Heart right ventricle (tissue), 16 donors: ENCODE data around the gene ATG4A. TPM values are rescaled to one million over a fixed set of nuclear protein-coding genes. Genes with fewer than 3 reads are reported as not detected.

Source experiments
- ATAC-seq, 8 donors: fragments of 200-7000 bp; cut with Tn5 transposase; one replicate each; pipeline ENCODE4 v1.9.1; 2020; ENCODE audit warnings: mild to moderate bottlenecking in 8 of 8, moderate library complexity in 8 of 8, moderate number of reproducible peaks in 1 of 8
- DNase-seq, 2 donors: peaks; one replicate each; pipeline ENCODE4 v3.0.0-alpha.2; 2020
- H3K27ac ChIP-seq, 10 donors: fragments of 200-600 bp; sonication (generic) in 2 of 10; one replicate each; pipeline versions ENCODE4 v1.5.0 to v1.8.0; 2020 to 2022; ENCODE audit warnings: mild to moderate bottlenecking in 3 of 10
- H3K27me3 ChIP-seq, 7 donors: fragments of 200-600 bp; one replicate each; pipeline ENCODE4 v1.8.0; 2021 to 2022; ENCODE audit warnings: mild to moderate bottlenecking in 2 of 7
- H3K36me3 ChIP-seq, 9 donors: fragments of 200-600 bp; sonication (generic) in 1 of 9; one replicate each; pipeline versions ENCODE4 v1.5.0 to v1.8.0; 2020 to 2022; ENCODE audit warnings: mild to moderate bottlenecking in 2 of 9
- H3K4me1 ChIP-seq, 9 donors: fragments of 200-600 bp; sonication (generic) in 1 of 9; one replicate each; pipeline versions ENCODE4 v1.5.0 to v1.8.0; 2020 to 2022; ENCODE audit warnings: mild to moderate bottlenecking in 4 of 9
- H3K4me3 ChIP-seq, 10 donors: fragments of 200-600 bp; sonication (generic) in 2 of 10; one replicate each; pipeline versions ENCODE4 v1.5.0 to v1.8.0; 2020 to 2022; ENCODE audit warnings: mild to moderate bottlenecking in 7 of 10, moderate library complexity in 2 of 10
- H3K9me3 ChIP-seq, 11 donors: fragments of 200-600 bp in 10 of 11; sonication (generic) in 2 of 11; one replicate each; pipeline versions ENCODE4 v1.5.0 to v1.8.0; 2013 to 2022; ENCODE audit warnings: mild to moderate bottlenecking in 2 of 11, control low read depth in 1 of 11, moderate library complexity in 1 of 11
- CTCF ChIP-seq, 9 donors: fragments of 200-600 bp; sonication (generic) in 2 of 9; IDR thresholded peaks; one replicate each; pipeline versions ENCODE4 v1.5.0 to v1.8.0; 2021 to 2022; ENCODE audit warnings: antibody characterized with exemption in 9 of 9, mild to moderate bottlenecking in 5 of 9, moderate library complexity in 1 of 9
- WGBS, 2 donors: extraction: QIAGEN DNeasy Blood & Tissue Kit; methylation state at CpG; one replicate each; pipeline ENCODE4 v1.1.7; 2013; ENCODE audit warnings: inconsistent platforms in 1 of 2; 5-methylcytosine and 5-hydroxymethylcytosine counted together
- intact Hi-C, 10 donors: fragments of 100-400 bp; cut with DNase I; formaldehyde crosslinking; loops; one replicate each; pipeline versions ENCODE4 v1.11.1 to v1.14.2; 2022
- polyA plus RNA-seq, 2 donors: library from polyadenylated mRNA; stranded (reverse); fragments of 200-250 nt; gene quantifications; one replicate each; pipeline ENCODE4 v1.2.3, GENCODE V29; 2013
- total RNA-seq, 10 donors: library from RNA; stranded (reverse); fragmentation: NEBNext Ultra II Directional in 3 of 10; extraction: Animal tissue kit (Norgen Biotek cat#: 25700) in 3 of 10; gene quantifications; one replicate each; pipeline versions ENCODE4 v1.2.1 to v1.2.4, GENCODE V29; 2021 to 2023
- donor health status: Arrhythmogenic right ventricular cardiomyopathy.
- donor health status: ischemic (EF 13 %, LVEDD 7.1; RV severe dilation, severe dysfunction).
- donor health status: healthy with polysubstance abuse.
- donor health status: DM: no; HTN: yes; CAD: no.
- donor health status: DM: no; HTN: no; CAD: no.
- donor health status: ischemic (EF 25% LVEDD 6.9; RV normal size, moderate dysfunction).
- donor health status: ischemic (EF 25% LVEDD 5.7; RV mildly dilated, moderate dysfunction).
- donor health status: healthy.
- donor health status: DM: yes; HTN: yes; CAD: no.
- donor health status: Ischemic cardiomyopathy.
- donor health status: ischemic (EF 35%, LVEDD 5.7; RV mildly dilated, moderate dysfunction).
- donor health status: nonischemic (EF 11% LVEDD 7.7; RV severe dilation, severe dysfunction).
- donor health status: DM: yes; HTN: yes; CAD: no.
- donor health status: PGD.
- donor health status: ischemic (EF 29% LVEDD 5.4; RV normal size, mild dysfunction).
- donor health status: nonischemic (EF 23%, LVEDD 6.1; RV moderate dilation, normal function).

ATG4A gene
- total and polyA plus RNA-seq, 12 donors = 13.1 to 20.5 (median 17.1) TPM

GRCh38 chrX:108178143-108178498, 86.5 kb downstream of the ATG4A start:
- 82 to 86% methylated on average over 7 of the region's 7 CpGs for WGBS, 2 donors
- no peak overlapping the region for H3K27ac ChIP-seq
- H3K4me3 ChIP-seq = no peak overlapping the region
- intact Hi-C loops = no loop called here
- no peaks in the 10 kb centered on the region for H3K4me1 ChIP-seq
- no peak for ATAC-seq
- no peaks in the 10 kb centered on the region for H3K36me3 ChIP-seq
- no peaks in the 10 kb centered on the region for H3K9me3 ChIP-seq
- TF ChIP-seq CTCF (IDR thresholded peaks at IDR 0.05) = no peak
- H3K27me3 ChIP-seq = peaks cover 0 to 38% (median 0%) of the 10 kb centered on the region in 7 donors
- no peak for DNase-seq

GRCh38 chrX:108186811-108187210, 95.2 kb downstream of the ATG4A start:
- H3K27ac ChIP-seq = no peak overlapping the region
- no peaks in the 10 kb centered on the region for H3K9me3 ChIP-seq
- WGBS, 2 donors = 66 to 71% methylated on average over 4 of the region's 4 CpGs
- no peak overlapping the region for H3K4me3 ChIP-seq
- no peaks in the 10 kb centered on the region for H3K36me3 ChIP-seq
- intact Hi-C loops = no loop called here
- TF ChIP-seq CTCF (IDR thresholded peaks at IDR 0.05) = no peak
- no peak for DNase-seq
- ATAC-seq = no peak
- H3K27me3 ChIP-seq = peaks cover 0 to 48% (median 0%) of the 10 kb centered on the region in 7 donors
- H3K4me1 ChIP-seq = no peaks in the 10 kb centered on the region

- Histone ChIP-seq H3K36me3 (no peaks in the 10 kb centered on the region), H3K27me3 (peaks cover 0 to 66% (median 0%) of the 10 kb centered on the region in 7 donors), H3K27ac (no peak overlapping the region), H3K4me3 (no peak overlapping the region), H3K9me3 (no peaks in the 10 kb centered on the region), H3K4me1 (no peaks in the 10 kb centered on the region)
- ATAC-seq (peak in 2 of 8 donors; percentile 17 to 44), DNase-seq (no peak)
- no peak for TF ChIP-seq CTCF (IDR thresholded peaks at IDR 0.05)
- intact Hi-C loops = loop anchor here in 1 of 10 donors (10.0 kb wide), 1 partner anchor 1276 kb away; no protein-coding TSS in a partner anchor
- 59 to 89% methylated on average over 1 of the region's 1 CpG for WGBS, 2 donors
Observed at GRCh38 chrX:108198420-108198819, 106.8 kb downstream of the ATG4A start.

GRCh38 chrX:108199041-108199440, 107.5 kb downstream of the ATG4A start:
- 55 to 62% methylated on average over 2 of the region's 2 CpGs for WGBS, 2 donors

More at GRCh38 chrX:108199041-108199440, 107.5 kb downstream of the ATG4A start:
- Histone ChIP-seq H3K4me1 (no peaks in the 10 kb centered on the region), H3K9me3 (no peaks in the 10 kb centered on the region), H3K36me3 (no peaks in the 10 kb centered on the region), H3K4me3 (no peak overlapping the region), H3K27ac (no peak overlapping the region), H3K27me3 (peaks cover 0 to 70% (median 0%) of the 10 kb centered on the region in 7 donors)
- DNase-seq (no peak), ATAC-seq (no peak)
- intact Hi-C loops = loop anchor here in 1 of 10 donors (10.0 kb wide), 1 partner anchor 1276 kb away; no protein-coding TSS in a partner anchor
- TF ChIP-seq CTCF (IDR thresholded peaks at IDR 0.05) = no peak
